Mucosa of descending colon (tissue), 3 donors: ENCODE results near the gene PCGF2. TPM values are rescaled to one million over a fixed set of nuclear protein-coding genes. Genes with fewer than 3 reads are reported as not detected.

Source experiments
- ATAC-seq: fragments of 200-7000 bp; cut with Tn5 transposase; one replicate; pipeline ENCODE4 v1.9.1; 2020; ENCODE audit warnings: mild to moderate bottlenecking, moderate library complexity
- DNase-seq, 3 donors: peaks; one replicate each; pipeline ENCODE4 v3.0.0-alpha.2; 2020
- H3K36me3 ChIP-seq: fragments of 200-600 bp; one replicate; pipeline ENCODE4 v1.8.0; 2021; ENCODE audit warnings: low read depth, mild to moderate bottlenecking
- H3K4me1 ChIP-seq: fragments of 200-600 bp; one replicate; pipeline ENCODE4 v1.8.0; 2021; ENCODE audit warnings: low read depth, mild to moderate bottlenecking
- H3K4me3 ChIP-seq: fragments of 200-600 bp; one replicate; pipeline ENCODE4 v1.8.0; 2021; ENCODE audit warnings: mild to moderate bottlenecking
- H3K9me3 ChIP-seq: fragments of 200-600 bp; one replicate; pipeline ENCODE4 v1.8.0; 2021; ENCODE audit warnings: mild to moderate bottlenecking
- CTCF ChIP-seq: fragments of 200-600 bp; IDR thresholded peaks from one replicate; pipeline ENCODE4 v1.8.0; 2022; ENCODE audit warnings: antibody characterized with exemption, mild to moderate bottlenecking
- intact Hi-C, 2 donors: fragments of 100-400 bp; cut with DNase I in 1 of 2; cut with micrococcal nuclease in 1 of 2; formaldehyde crosslinking; loops; one replicate each; pipeline versions ENCODE4 v1.11.0 to v1.11.1; 2022; cut with DNase I, micrococcal nuclease
- total RNA-seq, 3 donors: library from RNA; stranded (reverse); fragmentation: NEBNext Ultra II Directional in 2 of 3; extraction: Animal tissue kit (Norgen Biotek cat#: 25700) in 2 of 3; gene quantifications; one replicate each; pipeline versions ENCODE4 v1.2.1 to v1.2.4, GENCODE V29; 2021 to 2023
- donor health status: DM: no; HTN: no; CAD: no; lungs with moderate emphysema.
- donor health status: DM: no; HTN: no; CAD: no.
- donor health status: DM: no; HTN: yes; CAD: no.

The PCGF2 gene
- total RNA-seq, 3 donors from 2014 or later: 23.8 to 30.7 (median 25.5) TPM

GRCh38 chr17:38762231-38762630 is 14.1 kb upstream of the PCGF2 start:
- DNase-seq (no peak), ATAC-seq (no peak)
- H3K36me3 ChIP-seq: peaks cover 12% of the 10 kb centered on the region
- no peak for TF ChIP-seq CTCF
- H3K4me1 ChIP-seq: no peaks in the 10 kb centered on the region
- no peaks in the 10 kb centered on the region for H3K9me3 ChIP-seq
- H3K4me3 ChIP-seq: no peak overlapping the region
- intact Hi-C loops: loop anchor here in 1 of 2 donors (10.0 kb wide), 1 partner anchor 53 kb away; no protein-coding TSS in a partner anchor

- Histone ChIP-seq H3K4me3 (no peak overlapping the region), H3K9me3 (no peaks in the 10 kb centered on the region), H3K4me1 (no peaks in the 10 kb centered on the region), H3K36me3 (peaks cover 12% of the 10 kb centered on the region)
- intact Hi-C loops: loop anchor here in 1 of 2 donors (10.0 kb wide), 1 partner anchor 53 kb away; no protein-coding TSS in a partner anchor
- peak; percentile 56 for ATAC-seq
- no peak for TF ChIP-seq CTCF
- peak in 2 of 3 donors; percentile 27 to 42 for DNase-seq
Measured at GRCh38 chr17:38761612-38762011, 13.5 kb upstream of the PCGF2 start.

- DNase-seq (peak in 1 of 3 donors; percentile 35), ATAC-seq (no peak)
- H3K4me1 ChIP-seq: peaks cover 36% of the 10 kb centered on the region
- intact Hi-C loops: no loop called here
- no peak for TF ChIP-seq CTCF
- no peaks in the 10 kb centered on the region for H3K9me3 ChIP-seq
- H3K36me3 ChIP-seq: peaks cover 9% of the 10 kb centered on the region
- peak overlapping the region; percentile 84 for H3K4me3 ChIP-seq
Measured at GRCh38 chr17:38753071-38753506, 5.0 kb upstream of the PCGF2 start.

- intact Hi-C loops: no loop called here
- H3K4me1 ChIP-seq: peaks cover 39% of the 10 kb centered on the region
- ATAC-seq: peak; percentile 82
Measured at GRCh38 chr17:38752308-38753070, 4.4 kb upstream of the PCGF2 start, which contains the start of gene PSMB3. TSS of gene PSMB3 (plus strand) at chr17:38752741. CDS start at chr17:38752827, 86 bp downstream.

GRCh38 chr17:38751808-38752307 is 3.7 kb upstream of the PCGF2 start:
- intact Hi-C loops: no loop called here
- ATAC-seq: peak; percentile 49
- Histone ChIP-seq H3K4me1 (peaks cover 46% of the 10 kb centered on the region), H3K9me3 (no peaks in the 10 kb centered on the region), H3K36me3 (peaks cover 9% of the 10 kb centered on the region), H3K4me3 (peak overlapping the region; percentile 84)
- DNase-seq: peak; percentile 88 to 91 (median 89)
- no peak for TF ChIP-seq CTCF

More at GRCh38 chr17:38752308-38753070, 4.4 kb upstream of the PCGF2 start, which contains the start of gene PSMB3:
- Histone ChIP-seq H3K9me3 (no peaks in the 10 kb centered on the region), H3K4me3 (peak within 1 kb of the TSS; percentile 84), H3K36me3 (peaks cover 9% of the 10 kb centered on the region)
- peak; percentile 12 for TF ChIP-seq CTCF
- peak; percentile 95 to 99 (median 99) for DNase-seq
